A549 (cell line): ENCODE data around the gene KCNIP3. TPM values are rescaled to one million over a fixed set of nuclear protein-coding genes. Genes with fewer than 3 reads are reported as not detected.

ENCODE experiments used
- ATAC-seq, 2 experiments: fragments of 200-7000 bp in 1 of 2; fragments of >200 bp in 1 of 2; cut with Nextera tagmentation in 1 of 2; cut with Tn5 transposase in 1 of 2; 3 replicates each; pipeline versions ENCODE4 v1.8.0 to v1.9.1; 2018 to 2020; ENCODE audit warnings: mild to moderate bottlenecking in 1 of 2, moderate library complexity in 1 of 2
- CTCF ChIA-PET: fragments of 300-600 bp; sonication (Branson Sonifier 250); formaldehyde crosslinking; extraction: SDS; loops from one replicate; lab custom pipeline; 2021; ENCODE audit warnings: antibody characterized with exemption, inconsistent platforms; lab: Yijun Ruan, JAX
- POLR2A ChIA-PET: fragments of 350-600 bp; formaldehyde crosslinking; extraction: SDS; loops from one replicate; lab custom pipeline; 2021; ENCODE audit warnings: antibody characterized with exemption, inconsistent platforms; lab: Yijun Ruan, JAX
- DNase-seq, 2 experiments: peaks; one replicate each; pipeline versions ENCODE4 v3.0.0 to v3.0.0-alpha.2; 2011 to 2016; ENCODE audit warnings: low read depth in 1 of 2, low spot score in 1 of 2
- FAIRE-seq: peaks from 2 replicates; lab custom pipeline; 2011; peaks lifted over from hg19 to GRCh38; lab: Jason Lieb, UNC
- H3K27ac ChIP-seq, 2 experiments: fragments of >200 bp; sonication (Bioruptor Twin); formaldehyde crosslinking; 3 replicates each; pipeline ENCODE4 v1.5.1; 2016 to 2017
- H3K4me1 ChIP-seq: fragments of >200 bp; sonication (Bioruptor Twin); formaldehyde crosslinking; 3 replicates; pipeline ENCODE4 v1.6.1; 2016
- H3K4me2 ChIP-seq: fragments of >200 bp; sonication (Bioruptor Twin); formaldehyde crosslinking; 3 replicates; pipeline ENCODE4 v1.6.1; 2016
- H3K4me3 ChIP-seq: fragments of >200 bp; sonication (Bioruptor Twin); formaldehyde crosslinking; 3 replicates; pipeline ENCODE4 v1.5.1; 2016
- H3K9me3 ChIP-seq: fragments of >200 bp; sonication (Bioruptor Twin); formaldehyde crosslinking; 3 replicates; pipeline ENCODE4 v1.6.1; 2016
- CBX2 ChIP-seq: fragments of 200-600 bp; sonication (generic); IDR thresholded peaks from 2 replicates; pipeline ENCODE4 v1.6.1; 2016; ENCODE audit warnings: low read depth, mild to moderate bottlenecking, borderline replicate concordance
- CEBPB ChIP-seq, 2 experiments: fragments of >200 bp in 1 of 2; sonication (Bioruptor Twin) in 1 of 2; formaldehyde crosslinking in 1 of 2; IDR thresholded peaks; 2 replicates each; pipeline ENCODE4 v1.6.1; 2012 to 2016
- EHMT2 ChIP-seq: fragments of 200-600 bp; sonication (generic); IDR thresholded peaks from 2 replicates; pipeline ENCODE4 v1.6.1; 2016; ENCODE audit warnings: antibody characterized with exemption, low read depth, mild to moderate bottlenecking, moderate library complexity
- EP300 ChIP-seq, 2 experiments: fragments of >200 bp; sonication (Bioruptor Twin); formaldehyde crosslinking; IDR thresholded peaks; 2 replicates in 1 of 2; 3 replicates in 1 of 2; pipeline ENCODE4 v1.6.1; 2016 to 2017
- ESRRA ChIP-seq: fragments of 150-350 bp; IDR thresholded peaks from 2 replicates; pipeline ENCODE4 v1.6.1; 2014; ENCODE audit warnings: mild to moderate bottlenecking, low read length, borderline replicate concordance
- FOSB ChIP-seq: fragments of 250-450 bp; sonication (Bioruptor Pico); IDR thresholded peaks from 2 replicates; pipeline ENCODE4 v1.5.0; 2020; ENCODE audit warnings: mild to moderate bottlenecking, moderate library complexity
- FOSL2 ChIP-seq, 2 experiments: fragments of 450-650 bp in 1 of 2; fragments of >200 bp in 1 of 2; sonication (Bioruptor Twin) in 1 of 2; formaldehyde crosslinking; IDR thresholded peaks; 2 replicates each; pipeline versions ENCODE4 v1.5.0 to v1.6.1; 2016 to 2020; ENCODE audit warnings: mild to moderate bottlenecking in 1 of 2, moderate library complexity in 1 of 2
- FOXS1 ChIP-seq: fragments of 250-450 bp; sonication (Bioruptor Pico); IDR thresholded peaks from 2 replicates; pipeline ENCODE4 v1.5.0; 2020; ENCODE audit warnings: mild to moderate bottlenecking, moderate library complexity
- GATA3 ChIP-seq: IDR thresholded peaks from 2 replicates; pipeline ENCODE4 v1.6.1; 2012; ENCODE audit warnings: borderline replicate concordance
- HOXA7 ChIP-seq: fragments of 250-450 bp; sonication (Bioruptor Pico); IDR thresholded peaks from 2 replicates; pipeline ENCODE4 v1.5.0; 2020; ENCODE audit warnings: mild to moderate bottlenecking, moderate library complexity
- HOXB5 ChIP-seq: fragments of 250-450 bp; sonication (Bioruptor Pico); IDR thresholded peaks from 2 replicates; pipeline ENCODE4 v1.5.0; 2020; ENCODE audit warnings: mild to moderate bottlenecking, moderate library complexity
- KDM1A ChIP-seq: fragments of 200-600 bp; sonication (generic); IDR thresholded peaks from 2 replicates; pipeline ENCODE4 v1.6.1; 2016; ENCODE audit warnings: low read depth, mild to moderate bottlenecking
- KDM5A ChIP-seq: fragments of 200-600 bp; sonication (generic); IDR thresholded peaks from 2 replicates; pipeline ENCODE4 v1.6.1; 2016; ENCODE audit warnings: antibody characterized with exemption, mild to moderate bottlenecking
- MAFK ChIP-seq: fragments of 450-650 bp; IDR thresholded peaks from 2 replicates; pipeline ENCODE4 v1.6.1; 2014; ENCODE audit not compliant: partially characterized antibody
- MAZ ChIP-seq: fragments of 150-350 bp; IDR thresholded peaks from 2 replicates; pipeline ENCODE4 v1.6.1; 2014; ENCODE audit warnings: antibody characterized with exemption, low read depth, low read length, borderline replicate concordance
- NR3C1 ChIP-seq: fragments of >200 bp; sonication (Bioruptor Twin); formaldehyde crosslinking; IDR thresholded peaks from 3 replicates; pipeline ENCODE4 v1.6.1; 2017
- POLR2A ChIP-seq: IDR thresholded peaks from 2 replicates; pipeline ENCODE4 v1.6.1; 2012; ENCODE audit warnings: mild to moderate bottlenecking, low read length
- POLR2AphosphoS2 ChIP-seq: conservative IDR thresholded peaks from 2 replicates; pipeline ENCODE4 v1.6.1; 2012; ENCODE audit warnings: low read length, improper control_type of control experiment, inconsistent platforms
- RAD21 ChIP-seq, 2 experiments: fragments of >200 bp in 1 of 2; sonication (Bioruptor Twin) in 1 of 2; formaldehyde crosslinking in 1 of 2; IDR thresholded peaks in 1 of 2; conservative IDR thresholded peaks in 1 of 2; 2 replicates in 1 of 2; 3 replicates in 1 of 2; pipeline ENCODE4 v1.6.1; 2012 to 2018; ENCODE audit warnings: inconsistent platforms in 1 of 2
- RNF2 ChIP-seq: fragments of 200-600 bp; sonication (generic); IDR thresholded peaks from 2 replicates; pipeline ENCODE4 v1.6.1; 2016; ENCODE audit warnings: low read depth, mild to moderate bottlenecking, antibody characterized with exemption, moderate library complexity, borderline replicate concordance
- TFCP2L1 ChIP-seq: fragments of 250-450 bp; sonication (Bioruptor Pico); IDR thresholded peaks from 2 replicates; pipeline ENCODE4 v1.5.0; 2021; ENCODE audit warnings: mild to moderate bottlenecking
- TP53 ChIP-seq: fragments of 250-450 bp; sonication (Bioruptor Pico); IDR thresholded peaks from 2 replicates; pipeline ENCODE4 v1.5.0; 2021; ENCODE audit warnings: mild to moderate bottlenecking, moderate library complexity
- ZC3H11A ChIP-seq: fragments of 450-650 bp; IDR thresholded peaks from 2 replicates; pipeline ENCODE4 v1.6.1; 2014; ENCODE audit warnings: antibody characterized with exemption, mild to moderate bottlenecking
- ZNF302 ChIP-seq: fragments of 250-450 bp; sonication (Bioruptor Pico); IDR thresholded peaks from 2 replicates; pipeline ENCODE4 v1.9.0; 2021; ENCODE audit warnings: inconsistent platforms, mild to moderate bottlenecking, moderate library complexity
- WGBS: methylation state at CpG from one replicate; pipeline ENCODE4 v1.1.6; 2017; ENCODE audit errors: missing lambda C conversion rate; 5-methylcytosine and 5-hydroxymethylcytosine counted together
- polyA plus RNA-seq, 4 experiments: library from polyadenylated mRNA; depleted of rRNA in 3 of 4; stranded (reverse); fragments of >200 nt; fragmentation: RNase III in 1 of 4; extraction: RNeasy Plus Mini Kit Qiagen cat#74134 plus additional on column Dnase treatment in 1 of 4; gene quantifications; 2 replicates in 3 of 4; 3 replicates in 1 of 4; pipeline ENCODE4 v1.2.3, GENCODE V29; 2011 to 2017
- TF ChIP-seq, protein P1 (sequence below): IDR thresholded peaks from 2 replicates; pipeline ENCODE4 v1.6.1; 2012
- TF ChIP-seq, protein P2 (sequence below): IDR thresholded peaks from 2 replicates; pipeline ENCODE4 v1.6.1; 2012
- TF ChIP-seq, protein P3 (sequence below): fragments of 250-450 bp; sonication (Bioruptor Pico); IDR thresholded peaks from 2 replicates; pipeline ENCODE4 v1.5.0; 2021; ENCODE audit warnings: mild to moderate bottlenecking, moderate library complexity, borderline replicate concordance
- TF ChIP-seq, protein P4 (sequence below): fragments of >200 bp; sonication (Bioruptor Twin); formaldehyde crosslinking; IDR thresholded peaks from 2 replicates; pipeline ENCODE4 v1.6.1; 2016

Gene KCNIP3
- polyA plus RNA-seq, 2 of the 4 experiments (the other 2 are of a cell fraction), result 0.13 to 0.84 TPM

DNA sequence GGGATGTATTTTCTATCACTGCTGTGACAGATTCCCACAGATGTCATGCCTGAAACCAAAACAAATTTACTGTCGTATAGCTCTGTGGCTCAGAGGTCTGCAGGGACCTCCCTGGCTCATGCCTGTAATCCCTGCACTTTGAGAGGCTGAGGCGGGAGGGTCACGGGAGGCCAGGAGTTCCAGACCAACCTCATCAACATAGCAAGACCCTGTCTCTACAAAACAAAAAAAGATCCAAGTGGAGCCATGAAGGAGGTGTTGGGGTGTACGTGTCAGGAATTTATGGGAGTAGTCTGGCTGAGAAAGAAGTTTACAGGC, 54.4 kb downstream of the KCNIP3 start:
- H3K4me2 ChIP-seq, result no peak overlapping the region
- 72% methylated on average over 4 of the region's 4 CpGs for WGBS
- FAIRE-seq, result no peak
- ATAC-seq, result no peak
- no peak for DNase-seq
- H3K4me3 ChIP-seq, result no peak overlapping the region
- H3K27ac ChIP-seq, result no peak overlapping the region
- ChIA-PET CTCF (interaction anchor here (0.6 to 2.2 kb wide), 2 partner anchors 9 to 38 kb away, joined by 3 to 9 read pairs; no protein-coding TSS in a partner anchor), POLR2A (no interaction called here)
- TF ChIP-seq ZNF302 (CRISPR knock-in tag), result no peak
- no peaks in the 10 kb centered on the region for H3K4me1 ChIP-seq
- H3K9me3 ChIP-seq, result no peaks in the 10 kb centered on the region

DNA sequence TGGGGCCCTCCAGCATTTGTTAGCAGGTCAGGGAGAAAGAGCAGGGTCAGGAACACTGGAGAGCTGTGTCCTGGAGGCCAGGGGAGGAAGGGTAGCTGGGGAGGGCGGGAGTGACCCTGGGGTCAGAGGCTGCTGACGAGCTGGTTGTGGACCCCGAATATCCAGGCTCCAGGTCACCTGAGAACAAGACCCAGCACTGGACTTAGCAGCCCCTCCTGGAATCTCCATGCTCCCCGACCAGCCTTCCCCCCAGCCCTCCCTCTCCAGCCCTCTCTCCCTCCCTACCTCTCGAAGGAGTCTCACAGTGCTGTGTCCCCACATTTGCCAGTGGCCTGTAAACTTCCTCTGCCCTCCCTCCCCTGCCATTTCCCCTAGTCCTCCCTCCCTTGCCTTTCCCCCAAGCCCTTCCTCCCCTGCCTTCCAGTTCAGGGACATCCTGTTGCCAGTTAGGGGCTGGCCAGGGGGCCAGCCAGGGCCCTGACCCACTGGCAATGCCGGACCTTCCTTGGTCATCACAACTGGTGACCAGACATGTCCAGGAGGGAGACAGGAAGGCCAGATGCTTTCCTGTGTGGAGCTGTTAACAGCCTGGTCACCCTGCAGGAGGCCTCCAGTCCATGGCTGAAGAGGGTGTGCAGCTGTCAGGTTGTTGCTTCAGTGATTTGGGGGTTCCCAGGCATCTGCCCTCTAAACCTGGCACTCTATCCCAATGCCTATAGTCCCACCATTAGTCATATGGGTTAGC, 55.3 kb downstream of the KCNIP3 start:
- Histone ChIP-seq H3K27ac (no peak overlapping the region), H3K9me3 (0 out of 3 replicates have a peak, but pooled peaks cover 3% of the 10 kb centered on the region), H3K4me3 (no peak overlapping the region), H3K4me2 (no peak overlapping the region), H3K4me1 (no peaks in the 10 kb centered on the region)
- ChIA-PET POLR2A (no interaction called here), CTCF (interaction anchor here (1.7 kb wide), 1 partner anchor 37 kb away, joined by 4 read pairs; no protein-coding TSS in a partner anchor)
- no peak for ATAC-seq
- DNase-seq, result no peak
- FAIRE-seq, result no peak
- 35% methylated on average over 5 of the region's 6 CpGs for WGBS
- TF ChIP-seq, protein P1, sequence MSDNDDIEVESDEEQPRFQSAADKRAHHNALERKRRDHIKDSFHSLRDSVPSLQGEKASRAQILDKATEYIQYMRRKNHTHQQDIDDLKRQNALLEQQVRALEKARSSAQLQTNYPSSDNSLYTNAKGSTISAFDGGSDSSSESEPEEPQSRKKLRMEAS, result no peak
- no peak for TF ChIP-seq TP53
- TF ChIP-seq CBX2, result no peak
- no peak for TF ChIP-seq HOXA7
- no peak for TF ChIP-seq GATA3
- TF ChIP-seq FOSL2 (IDR thresholded peaks at IDR 0.05), result no peak
- no peak for TF ChIP-seq FOSL2 (CRISPR knock-in tag; IDR thresholded peaks at IDR 0.05)
- TF ChIP-seq MAZ, result no peak
- TF ChIP-seq, protein P2, sequence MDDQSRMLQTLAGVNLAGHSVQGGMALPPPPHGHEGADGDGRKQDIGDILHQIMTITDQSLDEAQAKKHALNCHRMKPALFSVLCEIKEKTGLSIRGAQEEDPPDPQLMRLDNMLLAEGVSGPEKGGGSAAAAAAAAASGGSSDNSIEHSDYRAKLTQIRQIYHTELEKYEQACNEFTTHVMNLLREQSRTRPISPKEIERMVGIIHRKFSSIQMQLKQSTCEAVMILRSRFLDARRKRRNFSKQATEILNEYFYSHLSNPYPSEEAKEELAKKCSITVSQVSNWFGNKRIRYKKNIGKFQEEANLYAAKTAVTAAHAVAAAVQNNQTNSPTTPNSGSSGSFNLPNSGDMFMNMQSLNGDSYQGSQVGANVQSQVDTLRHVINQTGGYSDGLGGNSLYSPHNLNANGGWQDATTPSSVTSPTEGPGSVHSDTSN, result no peak
- no peak for TF ChIP-seq CEBPB (IDR thresholded peaks at IDR 0.05)
- TF ChIP-seq EHMT2, result no peak
- TF ChIP-seq ESRRA, result no peak
- TF ChIP-seq TFCP2L1 (CRISPR knock-in tag), result no peak
- TF ChIP-seq POLR2AphosphoS2, result no peak
- TF ChIP-seq POLR2A, result no peak
- no peak for TF ChIP-seq KDM5A
- TF ChIP-seq FOXS1 (CRISPR knock-in tag), result no peak
- TF ChIP-seq, all 56 proteins: peak for 0

DNA sequence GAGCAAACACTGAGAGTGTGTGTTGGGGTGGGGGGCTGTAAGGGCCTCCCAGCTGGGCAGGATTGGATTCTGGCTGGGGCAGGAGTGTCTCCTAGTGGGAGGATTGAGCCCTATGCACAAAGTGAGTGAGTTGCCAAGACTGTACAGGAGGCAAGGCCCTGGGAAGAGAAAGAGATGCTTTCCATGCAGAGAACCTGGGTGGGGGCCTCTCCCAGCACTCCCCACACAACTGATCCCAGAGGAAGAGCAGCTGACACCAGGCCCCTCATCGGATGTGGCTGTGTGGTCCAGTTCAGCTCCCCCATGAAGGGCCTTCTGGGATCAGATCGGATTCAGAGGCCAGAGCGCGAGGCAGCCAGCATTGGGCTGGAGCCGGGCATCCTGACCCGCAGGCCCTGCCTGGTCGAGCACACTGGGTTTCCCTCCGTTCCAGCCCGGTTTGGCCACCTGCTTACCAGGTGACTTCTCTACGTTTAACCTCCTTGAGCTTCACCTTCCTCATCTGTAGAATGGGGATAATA, 56.0 kb downstream of the KCNIP3 start:
- H3K27ac ChIP-seq, result no peak overlapping the region
- ATAC-seq, result no peak
- 58% methylated on average over 9 of the region's 10 CpGs for WGBS
- no peaks in the 10 kb centered on the region for H3K4me1 ChIP-seq
- TF ChIP-seq ZC3H11A (no peak), FOSB (no peak), RAD21 (conservative IDR thresholded peaks at IDR 0.05 in 1 of 2, IDR thresholded peaks at IDR 0.05 in 1 of 2) (no peak), HOXA7 (no peak), KDM1A (no peak), MAFK (no peak), ESRRA (no peak), EP300 (IDR thresholded peaks at IDR 0.05) (no peak), FOXS1 (CRISPR knock-in tag) (no peak), HOXB5 (CRISPR knock-in tag) (no peak), RNF2 (no peak), CEBPB (IDR thresholded peaks at IDR 0.05) (no peak), EHMT2 (no peak), TP53 (no peak), NR3C1 (no peak)
- TF ChIP-seq, protein P3, sequence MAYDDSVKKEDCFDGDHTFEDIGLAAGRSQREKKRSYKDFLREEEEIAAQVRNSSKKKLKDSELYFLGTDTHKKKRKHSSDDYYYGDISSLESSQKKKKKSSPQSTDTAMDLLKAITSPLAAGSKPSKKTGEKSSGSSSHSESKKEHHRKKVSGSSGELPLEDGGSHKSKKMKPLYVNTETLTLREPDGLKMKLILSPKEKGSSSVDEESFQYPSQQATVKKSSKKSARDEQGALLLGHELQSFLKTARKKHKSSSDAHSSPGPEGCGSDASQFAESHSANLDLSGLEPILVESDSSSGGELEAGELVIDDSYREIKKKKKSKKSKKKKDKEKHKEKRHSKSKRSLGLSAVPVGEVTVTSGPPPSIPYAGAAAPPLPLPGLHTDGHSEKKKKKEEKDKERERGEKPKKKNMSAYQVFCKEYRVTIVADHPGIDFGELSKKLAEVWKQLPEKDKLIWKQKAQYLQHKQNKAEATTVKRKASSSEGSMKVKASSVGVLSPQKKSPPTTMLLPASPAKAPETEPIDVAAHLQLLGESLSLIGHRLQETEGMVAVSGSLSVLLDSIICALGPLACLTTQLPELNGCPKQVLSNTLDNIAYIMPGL (CRISPR knock-in tag), result no peak
- TF ChIP-seq, protein P1, result no peak
- TF ChIP-seq, protein P4, sequence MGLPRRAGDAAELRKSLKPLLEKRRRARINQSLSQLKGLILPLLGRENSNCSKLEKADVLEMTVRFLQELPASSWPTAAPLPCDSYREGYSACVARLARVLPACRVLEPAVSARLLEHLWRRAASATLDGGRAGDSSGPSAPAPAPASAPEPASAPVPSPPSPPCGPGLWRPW, result no peak
- TF ChIP-seq, all 56 proteins: peak for 0
- H3K4me3 ChIP-seq, result no peak overlapping the region
- POLR2A ChIA-PET, result no interaction called here
- H3K4me2 ChIP-seq, result no peak overlapping the region
- H3K9me3 ChIP-seq, result 0 out of 3 replicates have a peak, but pooled peaks cover 3% of the 10 kb centered on the region
- DNase-seq (no peak), FAIRE-seq (no peak)
- CTCF ChIA-PET, result interaction anchor here (1.7 to 4.1 kb wide), 2 partner anchors 8 to 36 kb away, joined by 4 to 20 read pairs; no protein-coding TSS in a partner anchor
